ENCODE data around the gene CTCFL.

CTCFL gene

GRCh38 chr20:57559658-57560553, 35.0 kb upstream of the CTCFL start:
- no peak for DNase-seq

GRCh38 chr20:57559289-57559634, 34.3 kb upstream of the CTCFL start:
- DNase-seq = no peak

GRCh38 chr20:57558614-57559288, 33.8 kb upstream of the CTCFL start:
- no peak for DNase-seq

- no peak for DNase-seq
These were observed 33.1 kb upstream of the CTCFL start for GRCh38 chr20:57557926-57558613.

- DNase-seq = no peak
These were observed 32.0 kb upstream of the CTCFL start for GRCh38 chr20:57556980-57557274.

- DNase-seq = no peak
These were observed 30.7 kb upstream of the CTCFL start for GRCh38 chr20:57555457-57556184.

GRCh38 chr20:57553376-57554018, 28.6 kb upstream of the CTCFL start:
- DNase-seq = no peak

- no peak for DNase-seq
These were observed 27.5 kb upstream of the CTCFL start for GRCh38 chr20:57552471-57552870.

GRCh38 chr20:57548177-57549058, 23.5 kb upstream of the CTCFL start:
- no peak for DNase-seq

- DNase-seq = no peak
These were observed 22.2 kb upstream of the CTCFL start for GRCh38 chr20:57546956-57547649.

GRCh38 chr20:57545927-57546662, 21.2 kb upstream of the CTCFL start:
- DNase-seq = peak; percentile 10

- DNase-seq = no peak
These were observed 20.1 kb upstream of the CTCFL start for GRCh38 chr20:57544838-57545564.

GRCh38 chr20:57543754-57544153, 18.8 kb upstream of the CTCFL start:
- DNase-seq = no peak

- DNase-seq = no peak
These were observed 16.1 kb upstream of the CTCFL start for GRCh38 chr20:57540890-57541580.

- no peak for DNase-seq
These were observed 14.9 kb upstream of the CTCFL start for GRCh38 chr20:57539889-57540288.

GRCh38 chr20:57537822-57538221, 12.9 kb upstream of the CTCFL start:
- no peak for DNase-seq

- DNase-seq = no peak
These were observed 12.1 kb upstream of the CTCFL start for GRCh38 chr20:57536771-57537724.
